ENCODE data around the gene PRCD.

PRCD gene

DNA sequence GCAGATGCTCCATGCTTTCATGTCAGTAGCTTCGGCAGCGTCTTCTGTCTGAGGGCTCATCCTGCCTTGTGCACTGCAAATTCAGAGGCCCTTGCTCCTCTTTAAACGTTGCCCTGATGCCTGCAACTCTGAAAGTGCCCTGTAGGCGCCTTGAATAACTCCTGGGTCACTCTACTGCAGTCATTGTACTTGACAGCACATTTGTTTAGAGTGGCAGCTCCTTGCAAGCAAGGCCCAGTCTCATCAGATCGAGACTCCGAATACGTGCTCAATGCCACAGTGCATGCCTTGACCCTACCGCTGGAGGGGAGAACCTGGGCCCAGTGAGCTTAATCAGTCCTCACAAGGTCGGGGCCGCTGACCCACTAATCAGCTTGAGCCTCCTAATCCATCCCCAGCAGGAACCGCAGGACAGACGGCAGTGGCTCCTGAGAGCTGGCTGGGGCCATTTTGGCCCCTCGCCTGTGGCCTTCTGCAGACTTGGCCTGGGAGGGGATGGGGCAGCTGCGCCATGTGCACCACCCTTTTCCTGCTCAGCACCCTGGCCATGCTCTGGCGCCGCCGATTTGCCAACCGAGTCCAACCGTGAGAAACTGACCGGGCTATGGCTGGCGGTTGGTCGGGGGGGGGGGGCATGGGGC lies at the start of gene PRCD:
Gene PRCD, plus strand, starts transcription at position 414 of the 641 bp plus-strand sequence. Its CDS starts 98 bp downstream, at position 512.
- ATAC-seq = no peak

DNA sequence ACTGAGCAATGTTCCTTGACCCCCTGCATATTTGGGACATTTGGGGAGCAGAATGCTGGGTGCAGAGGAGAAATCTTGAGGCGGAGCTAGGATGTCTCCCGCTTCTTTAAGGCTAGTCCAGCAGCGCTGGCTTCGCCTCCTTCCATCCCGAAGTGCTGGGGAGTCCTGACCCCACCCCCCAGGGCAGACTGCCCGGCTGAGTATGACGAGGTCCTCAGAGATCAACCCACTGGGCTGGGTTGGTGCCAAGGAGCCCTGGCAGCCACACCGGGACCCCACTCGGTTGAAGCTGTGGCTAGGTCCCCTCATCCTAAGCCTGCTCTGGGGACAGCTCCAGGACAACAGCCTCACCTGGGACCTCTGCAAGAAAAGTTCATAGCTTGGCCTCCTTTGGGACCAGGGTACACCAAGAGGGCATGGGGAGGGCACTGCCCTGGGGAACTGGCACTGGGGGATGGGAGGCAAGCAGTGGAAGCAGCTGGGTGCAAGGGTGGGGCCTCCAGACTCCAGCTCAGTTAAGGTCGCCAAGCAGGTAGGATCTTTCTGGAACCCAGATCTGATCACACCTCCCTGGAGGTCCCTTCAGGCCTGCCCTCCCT lies 49.6 kb upstream of the PRCD start:
- ATAC-seq = no peak

- ATAC-seq = no peak
These were observed 48.3 kb upstream of the PRCD start for GRCh38 chr17:76491271-76492122.

GRCh38 chr17:76492123-76492988 lies 47.5 kb upstream of the PRCD start:
- ATAC-seq = peak; percentile 22 to 33

DNA sequence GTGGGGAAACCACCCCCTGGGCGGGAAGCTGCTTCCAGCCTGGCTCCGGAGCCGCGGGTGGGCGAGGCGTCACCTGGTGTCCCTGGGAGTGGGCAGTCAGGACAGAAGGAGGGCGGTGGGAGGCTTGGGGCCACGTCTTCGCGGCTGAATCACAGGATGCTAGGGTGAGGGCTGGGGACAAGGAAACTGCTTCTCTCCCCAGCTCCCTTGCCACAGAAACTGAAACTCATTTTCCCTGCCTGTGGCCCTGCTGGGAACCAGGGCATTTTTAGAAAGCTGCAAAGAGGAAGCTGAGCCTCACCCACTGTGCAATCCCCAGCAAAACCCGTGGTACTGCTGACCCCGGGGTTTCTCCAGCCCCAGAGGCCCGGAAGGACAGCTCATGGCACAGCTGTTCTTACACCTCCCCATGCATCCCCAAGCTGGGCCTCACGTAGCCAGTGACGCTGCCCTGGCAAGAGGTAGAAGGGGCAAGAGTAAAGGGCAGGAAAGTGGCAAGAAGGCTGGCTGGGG lies 46.8 kb upstream of the PRCD start:
- peak; percentile 63 to 68 for ATAC-seq

GRCh38 chr17:76493505-76494167 lies 46.2 kb upstream of the PRCD start:
- ATAC-seq = peak in 1 of 2 donors; percentile 6

- no peak for ATAC-seq
These were observed 44.0 kb upstream of the PRCD start for GRCh38 chr17:76495663-76496400.

- no peak for ATAC-seq
These were observed 43.4 kb upstream of the PRCD start for GRCh38 chr17:76496464-76496863.

- ATAC-seq = no peak
These were observed 42.2 kb upstream of the PRCD start for GRCh38 chr17:76497699-76497978.

- ATAC-seq = no peak
These were observed 41.6 kb upstream of the PRCD start for GRCh38 chr17:76497979-76498875.

- ATAC-seq = no peak
These were observed 41.0 kb upstream of the PRCD start for GRCh38 chr17:76498876-76499251.

GRCh38 chr17:76499267-76499667 lies 40.6 kb upstream of the PRCD start:
- no peak for ATAC-seq

GRCh38 chr17:76500074-76500746 lies 39.6 kb upstream of the PRCD start:
- ATAC-seq = no peak

DNA sequence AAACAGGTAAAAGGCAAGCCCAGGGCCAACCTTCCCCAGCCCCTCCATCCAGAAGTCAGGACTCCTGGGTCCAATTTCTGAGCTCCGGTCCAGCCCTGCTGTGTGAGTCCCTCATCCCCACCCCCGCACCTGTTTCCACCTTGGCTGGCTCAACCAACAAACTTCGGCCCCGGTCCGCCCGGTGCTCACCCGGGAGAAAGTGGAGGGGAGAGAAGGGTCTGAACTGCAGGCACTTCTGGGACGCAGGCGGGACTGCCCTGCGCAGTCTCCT lies 39.2 kb upstream of the PRCD start:
- peak; percentile 4 to 30 for ATAC-seq

GRCh38 chr17:76501018-76501826 lies 38.6 kb upstream of the PRCD start, which contains the start of gene RHBDF2:
TSS of gene RHBDF2 (minus strand) at chr17:76501423. CDS start at chr17:76481524, 19,899 bp downstream.
- ATAC-seq = peak; percentile 91

- no peak for ATAC-seq
These were observed 38.0 kb upstream of the PRCD start for GRCh38 chr17:76501827-76502307.

DNA sequence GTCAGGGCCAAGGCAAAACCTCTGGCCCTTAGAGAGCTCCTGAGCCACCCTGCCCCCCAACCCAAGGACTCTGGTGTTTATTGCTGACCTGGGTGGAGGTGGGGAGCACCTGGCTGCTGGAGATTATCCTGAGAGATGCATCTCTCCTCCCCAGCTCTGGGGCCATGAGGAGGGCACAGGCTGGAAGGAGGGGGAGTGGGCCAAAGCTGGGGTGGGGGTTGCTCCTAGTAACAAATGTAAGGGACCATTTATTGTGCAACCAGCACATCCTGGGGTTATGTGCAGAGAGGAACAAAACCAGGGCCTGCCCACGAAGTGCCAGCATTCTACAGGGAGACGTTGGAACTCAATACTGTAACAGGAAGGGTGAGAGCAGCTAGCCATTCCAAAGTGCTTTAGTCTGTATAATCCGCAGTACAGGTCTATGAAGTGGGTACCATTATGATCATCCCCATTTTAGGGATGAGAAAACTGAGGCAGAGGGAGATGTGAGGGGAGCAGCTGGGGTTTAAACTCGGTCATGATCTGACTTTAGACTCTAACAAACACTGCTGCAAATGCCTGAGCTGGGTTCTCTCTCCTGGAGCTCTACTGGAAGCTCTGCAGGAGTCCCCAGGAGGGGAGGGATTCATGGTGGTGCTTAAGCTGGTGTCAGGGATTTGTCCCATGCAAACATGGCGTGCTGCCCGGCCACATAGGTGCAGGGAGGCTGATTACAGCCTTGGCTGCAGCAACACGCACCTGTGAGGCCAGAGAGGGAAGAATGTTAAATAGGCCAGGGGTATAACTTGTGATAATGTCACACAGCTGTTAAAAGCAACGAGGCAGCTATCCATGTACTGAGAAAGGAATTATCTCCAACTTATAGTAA lies 37.3 kb upstream of the PRCD start:
- no peak for ATAC-seq

GRCh38 chr17:76504117-76504516 lies 35.7 kb upstream of the PRCD start:
- ATAC-seq = no peak
